ENCODE data around the gene LRRC25. TPM values are rescaled to one million over a fixed set of nuclear protein-coding genes. Genes with fewer than 3 reads are reported as not detected.

Gene LRRC25
- total and polyA plus RNA-seq, 7 donors = 0.65 to 5.2 (median 2.3) TPM

GRCh38 chr19:18439025-18439909 lies 41.8 kb upstream of the LRRC25 start:
- Histone ChIP-seq H3K27ac (no peak overlapping the region), H3K4me3 (no peak overlapping the region), H3K4me1 (peaks cover 18% of the 10 kb centered on the region), H3K9me3 (no peaks in the 10 kb centered on the region), H3K27me3 (ENCODE audit: insufficient read depth in 3 of 3, low read length in 2 of 3) (peaks cover 0 to 8% (median 6%) of the 10 kb centered on the region in 3 donors), H3K36me3 (ENCODE audit: insufficient read depth in 1 of 2, low read depth in 1 of 2) (peaks cover 0 to 19% of the 10 kb centered on the region in 2 donors)
- ATAC-seq (peak in 3 of 4 donors; percentile 8 to 13 (median 9)), DNase-seq (no peak)
- WGBS, 3 donors = 56 to 64% (median 63%) methylated on average over 13 of the region's 13 CpGs
- intact Hi-C loops (cut with DNase I) = no loop called here
- TF ChIP-seq, protein P1, sequence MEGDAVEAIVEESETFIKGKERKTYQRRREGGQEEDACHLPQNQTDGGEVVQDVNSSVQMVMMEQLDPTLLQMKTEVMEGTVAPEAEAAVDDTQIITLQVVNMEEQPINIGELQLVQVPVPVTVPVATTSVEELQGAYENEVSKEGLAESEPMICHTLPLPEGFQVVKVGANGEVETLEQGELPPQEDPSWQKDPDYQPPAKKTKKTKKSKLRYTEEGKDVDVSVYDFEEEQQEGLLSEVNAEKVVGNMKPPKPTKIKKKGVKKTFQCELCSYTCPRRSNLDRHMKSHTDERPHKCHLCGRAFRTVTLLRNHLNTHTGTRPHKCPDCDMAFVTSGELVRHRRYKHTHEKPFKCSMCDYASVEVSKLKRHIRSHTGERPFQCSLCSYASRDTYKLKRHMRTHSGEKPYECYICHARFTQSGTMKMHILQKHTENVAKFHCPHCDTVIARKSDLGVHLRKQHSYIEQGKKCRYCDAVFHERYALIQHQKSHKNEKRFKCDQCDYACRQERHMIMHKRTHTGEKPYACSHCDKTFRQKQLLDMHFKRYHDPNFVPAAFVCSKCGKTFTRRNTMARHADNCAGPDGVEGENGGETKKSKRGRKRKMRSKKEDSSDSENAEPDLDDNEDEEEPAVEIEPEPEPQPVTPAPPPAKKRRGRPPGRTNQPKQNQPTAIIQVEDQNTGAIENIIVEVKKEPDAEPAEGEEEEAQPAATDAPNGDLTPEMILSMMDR (IDR thresholded peaks at IDR 0.05) = no peak

DNA sequence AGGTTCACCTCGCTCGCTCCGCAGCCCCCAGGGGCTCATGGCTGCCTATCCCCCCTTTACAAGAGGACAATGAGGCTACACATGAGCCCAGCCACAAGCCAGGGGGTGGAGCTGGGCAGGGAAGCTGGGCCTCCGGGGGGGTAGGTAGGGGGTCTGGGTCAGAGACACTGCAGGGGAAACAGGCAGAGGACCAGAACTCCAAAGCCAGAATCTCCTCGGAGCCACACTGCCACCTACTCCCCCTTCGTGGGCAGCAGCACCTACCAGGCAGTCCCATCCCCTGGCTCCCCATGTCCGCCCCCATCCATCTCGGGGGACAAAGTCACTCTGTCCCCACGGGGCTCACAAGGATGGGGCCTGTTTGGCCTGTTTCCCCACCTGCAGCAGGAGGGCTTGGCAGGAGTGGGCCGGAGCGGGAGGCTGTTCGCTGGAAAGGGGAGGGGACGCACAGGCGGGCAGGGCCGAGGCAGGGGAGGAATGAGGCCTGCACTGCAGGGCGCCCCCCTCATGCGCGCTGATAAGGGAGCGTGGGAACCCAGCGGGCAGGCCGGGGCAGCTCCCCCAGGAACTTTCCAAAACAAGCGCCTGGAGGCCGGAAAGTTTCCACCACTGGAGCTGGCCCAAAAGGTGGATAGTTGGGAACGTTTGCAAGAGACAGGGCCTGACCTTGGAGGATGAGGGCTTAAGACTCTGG lies 41.1 kb upstream of the LRRC25 start:
- Histone ChIP-seq H3K27me3 (ENCODE audit: insufficient read depth in 3 of 3, low read length in 2 of 3) (peaks cover 0 to 8% (median 6%) of the 10 kb centered on the region in 3 donors), H3K4me3 (peak overlapping the region; percentile 68), H3K36me3 (ENCODE audit: insufficient read depth in 1 of 2, low read depth in 1 of 2) (peaks cover 0 to 11% of the 10 kb centered on the region in 2 donors), H3K9me3 (no peaks in the 10 kb centered on the region), H3K4me1 (peaks cover 18% of the 10 kb centered on the region), H3K27ac (peak overlapping the region; percentile 50)
- intact Hi-C loops (cut with DNase I) = no loop called here
- DNase-seq (peak in 1 of 2 donors; percentile 67), ATAC-seq (peak; percentile 9 to 25 (median 12))
- TF ChIP-seq, protein P1 (IDR thresholded peaks at IDR 0.05) = no peak
- 18 to 24% (median 22%) methylated on average over 20 to 24 of the region's 24 CpGs for WGBS, 3 donors

GRCh38 chr19:18437491-18438330 lies 40.3 kb upstream of the LRRC25 start, which contains the start of gene ISYNA1:
Gene ISYNA1 (minus strand): TSS chr19:18438133. CDS start chr19:18437979, 154 bp downstream.
- TF ChIP-seq, protein P1 (IDR thresholded peaks at IDR 0.05) = no peak
- peak; percentile 62 to 76 for DNase-seq
- intact Hi-C loops (cut with DNase I) = no loop called here

More at GRCh38 chr19:18437491-18438330, 40.3 kb upstream of the LRRC25 start, which contains the start of gene ISYNA1:
- no peaks in the 10 kb centered on the region for H3K9me3 ChIP-seq
- H3K27ac ChIP-seq = peak within 1 kb of the TSS; percentile 50
- peaks cover 0 to 3% of the 10 kb centered on the region in 2 donors for H3K36me3 ChIP-seq (ENCODE audit: insufficient read depth in 1 of 2, low read depth in 1 of 2)
- peaks cover 18% of the 10 kb centered on the region for H3K4me1 ChIP-seq
- peaks cover 0 to 13% (median 6%) of the 10 kb centered on the region in 3 donors for H3K27me3 ChIP-seq (ENCODE audit: insufficient read depth in 3 of 3, low read length in 2 of 3)
- 0 to 1% (median 1%) methylated on average over 55 to 99 of the region's 99 CpGs for WGBS, 3 donors
- H3K4me3 ChIP-seq = peak within 1 kb of the TSS; percentile 68
- ATAC-seq = peak; percentile 19 to 35 (median 21)

All from psoas muscle (tissue), 8 donors.